ENCODE measurements around the gene CCSER2.

GRCh38 chr10:84423719-84424118 is 95.3 kb downstream of the CCSER2 start:
- TF ChIP-seq, protein P1, sequence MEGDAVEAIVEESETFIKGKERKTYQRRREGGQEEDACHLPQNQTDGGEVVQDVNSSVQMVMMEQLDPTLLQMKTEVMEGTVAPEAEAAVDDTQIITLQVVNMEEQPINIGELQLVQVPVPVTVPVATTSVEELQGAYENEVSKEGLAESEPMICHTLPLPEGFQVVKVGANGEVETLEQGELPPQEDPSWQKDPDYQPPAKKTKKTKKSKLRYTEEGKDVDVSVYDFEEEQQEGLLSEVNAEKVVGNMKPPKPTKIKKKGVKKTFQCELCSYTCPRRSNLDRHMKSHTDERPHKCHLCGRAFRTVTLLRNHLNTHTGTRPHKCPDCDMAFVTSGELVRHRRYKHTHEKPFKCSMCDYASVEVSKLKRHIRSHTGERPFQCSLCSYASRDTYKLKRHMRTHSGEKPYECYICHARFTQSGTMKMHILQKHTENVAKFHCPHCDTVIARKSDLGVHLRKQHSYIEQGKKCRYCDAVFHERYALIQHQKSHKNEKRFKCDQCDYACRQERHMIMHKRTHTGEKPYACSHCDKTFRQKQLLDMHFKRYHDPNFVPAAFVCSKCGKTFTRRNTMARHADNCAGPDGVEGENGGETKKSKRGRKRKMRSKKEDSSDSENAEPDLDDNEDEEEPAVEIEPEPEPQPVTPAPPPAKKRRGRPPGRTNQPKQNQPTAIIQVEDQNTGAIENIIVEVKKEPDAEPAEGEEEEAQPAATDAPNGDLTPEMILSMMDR (optimal IDR thresholded peaks at IDR 0.05 in 1 of 3, IDR thresholded peaks at IDR 0.05 in 1 of 3, conservative IDR thresholded peaks at IDR 0.05 in 1 of 3; ENCODE audit: extremely low read depth in 1 of 3, insufficient read depth in 2 of 3, low read length in 3 of 3) = no peak
- no peak for TF ChIP-seq EZH2 (IDR thresholded peaks at IDR 0.05; ENCODE audit: low read length)
